ENCODE data around the gene ZDHHC6.

The ZDHHC6 gene

DNA sequence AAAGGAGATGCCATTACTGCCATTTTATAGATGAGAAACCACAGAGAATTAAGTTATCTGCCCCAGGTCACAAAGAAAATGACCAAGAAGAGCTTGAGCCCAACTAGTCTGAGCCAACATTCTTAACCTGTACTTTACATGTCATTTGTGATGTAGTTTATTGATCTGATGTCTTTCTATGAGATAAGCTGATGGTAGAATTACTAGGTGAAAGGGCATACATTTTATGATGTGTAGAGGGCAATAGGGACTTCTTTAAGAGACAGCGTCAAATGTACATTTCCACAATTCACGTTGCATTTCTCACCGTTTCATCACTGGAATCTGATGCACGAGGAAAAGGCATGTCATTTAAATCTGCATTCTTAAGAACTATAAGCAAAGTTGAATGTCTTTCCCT, 61.5 kb downstream of the ZDHHC6 start:
- no peak overlapping the region for H3K4me3 ChIP-seq (replicated peaks in 1 of 2; ENCODE audit: low read depth in 2 of 2, low read length in 2 of 2)
- no peak for DNase-seq (ENCODE audit: low read depth in 2 of 2)
- TF ChIP-seq, protein P1, sequence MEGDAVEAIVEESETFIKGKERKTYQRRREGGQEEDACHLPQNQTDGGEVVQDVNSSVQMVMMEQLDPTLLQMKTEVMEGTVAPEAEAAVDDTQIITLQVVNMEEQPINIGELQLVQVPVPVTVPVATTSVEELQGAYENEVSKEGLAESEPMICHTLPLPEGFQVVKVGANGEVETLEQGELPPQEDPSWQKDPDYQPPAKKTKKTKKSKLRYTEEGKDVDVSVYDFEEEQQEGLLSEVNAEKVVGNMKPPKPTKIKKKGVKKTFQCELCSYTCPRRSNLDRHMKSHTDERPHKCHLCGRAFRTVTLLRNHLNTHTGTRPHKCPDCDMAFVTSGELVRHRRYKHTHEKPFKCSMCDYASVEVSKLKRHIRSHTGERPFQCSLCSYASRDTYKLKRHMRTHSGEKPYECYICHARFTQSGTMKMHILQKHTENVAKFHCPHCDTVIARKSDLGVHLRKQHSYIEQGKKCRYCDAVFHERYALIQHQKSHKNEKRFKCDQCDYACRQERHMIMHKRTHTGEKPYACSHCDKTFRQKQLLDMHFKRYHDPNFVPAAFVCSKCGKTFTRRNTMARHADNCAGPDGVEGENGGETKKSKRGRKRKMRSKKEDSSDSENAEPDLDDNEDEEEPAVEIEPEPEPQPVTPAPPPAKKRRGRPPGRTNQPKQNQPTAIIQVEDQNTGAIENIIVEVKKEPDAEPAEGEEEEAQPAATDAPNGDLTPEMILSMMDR (IDR thresholded peaks at IDR 0.05; ENCODE audit: low read depth, low read length), result no peak

DNA sequence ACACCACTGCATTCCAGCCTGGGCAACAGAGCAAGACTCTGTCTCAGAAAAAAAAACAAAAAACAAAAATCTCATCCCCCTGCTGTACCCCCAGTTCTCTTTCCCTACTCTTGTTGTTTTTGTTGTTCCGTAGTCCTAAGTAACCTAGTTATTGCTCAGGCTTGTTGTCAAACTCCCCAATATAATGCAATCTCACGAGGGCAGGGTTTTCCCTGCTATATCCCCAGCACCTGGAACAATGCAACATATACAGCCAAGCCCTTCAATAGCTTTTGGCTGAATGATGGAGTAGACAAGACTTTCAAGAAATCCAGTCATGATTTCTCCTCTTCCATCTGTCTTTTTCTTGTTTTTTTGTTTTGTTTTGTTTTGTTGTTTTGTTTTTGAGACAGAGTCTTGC, 62.6 kb downstream of the ZDHHC6 start:
- no peak overlapping the region for H3K4me3 ChIP-seq (replicated peaks in 1 of 2; ENCODE audit: low read depth in 2 of 2, low read length in 2 of 2)
- DNase-seq (ENCODE audit: low read depth in 2 of 2), result no peak
- TF ChIP-seq, protein P1 (IDR thresholded peaks at IDR 0.05; ENCODE audit: low read depth, low read length), result no peak

DNA sequence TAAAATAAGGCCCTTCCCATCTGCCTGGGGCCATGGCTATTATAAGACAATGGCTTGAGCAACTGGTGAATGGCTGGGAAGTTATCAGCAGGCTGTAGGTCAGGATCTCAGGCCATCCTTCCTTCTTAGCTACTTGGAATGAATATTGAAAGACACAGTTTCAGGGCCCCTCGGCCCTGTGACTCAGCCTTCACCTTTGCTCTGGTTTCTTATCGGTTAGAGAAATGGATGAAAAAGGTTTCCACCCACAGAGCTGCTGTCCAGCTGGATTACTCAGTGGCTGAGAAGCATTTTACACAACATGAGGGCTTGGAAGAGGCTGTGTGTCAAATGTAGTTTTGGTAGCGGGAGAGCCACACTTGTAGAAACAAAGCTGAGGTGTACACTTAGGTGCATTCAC, 63.4 kb downstream of the ZDHHC6 start:
- TF ChIP-seq, protein P1 (IDR thresholded peaks at IDR 0.05; ENCODE audit: low read depth, low read length), result no peak
- no peak overlapping the region for H3K4me3 ChIP-seq (replicated peaks in 1 of 2; ENCODE audit: low read depth in 2 of 2, low read length in 2 of 2)
- peak; percentile 53 to 78 for DNase-seq (ENCODE audit: low read depth in 2 of 2)

DNA sequence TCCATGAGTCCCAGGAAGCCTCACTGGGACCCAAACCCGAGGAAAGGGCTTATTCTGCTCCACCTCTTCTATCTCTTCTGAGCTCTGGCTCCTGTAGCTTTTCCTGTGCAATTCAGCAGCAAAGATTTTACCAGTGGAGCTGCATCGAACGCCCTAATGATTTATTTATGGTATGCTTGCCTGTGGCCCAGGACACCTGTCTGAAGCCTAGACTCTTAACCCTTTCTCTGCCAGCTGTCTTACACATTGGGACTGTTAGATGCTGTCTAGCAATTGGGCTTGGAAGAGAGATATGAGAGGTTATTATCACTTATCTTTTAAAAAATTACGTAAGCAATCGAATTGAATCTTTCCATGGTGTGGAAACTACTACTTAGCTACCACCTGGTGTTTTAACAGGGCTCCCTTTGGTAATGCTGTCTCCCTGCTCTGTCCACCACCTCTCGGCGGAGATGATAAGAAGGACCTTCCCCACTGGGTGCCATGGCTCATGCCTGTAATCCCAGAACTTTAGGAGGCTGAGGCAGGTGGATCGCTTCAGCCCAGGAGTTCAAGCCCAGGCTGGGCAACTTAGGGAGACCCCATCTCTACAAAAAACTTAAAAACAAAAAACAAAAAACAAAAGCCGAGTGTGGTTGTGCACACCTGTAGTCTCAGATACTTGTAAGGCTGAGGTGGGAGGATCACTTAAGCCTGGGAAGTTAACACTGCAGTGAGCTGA, 64.0 kb downstream of the ZDHHC6 start:
- TF ChIP-seq, protein P1 (IDR thresholded peaks at IDR 0.05; ENCODE audit: low read depth, low read length), result no peak
- no peak for DNase-seq (ENCODE audit: low read depth in 2 of 2)
- H3K4me3 ChIP-seq (replicated peaks in 1 of 2; ENCODE audit: low read depth in 2 of 2, low read length in 2 of 2), result no peak overlapping the region

Measured in cardiac fibroblast (primary cell).